ENCODE measurements around the gene APOBEC3F.
A peak's percentile ranks its signal among the peaks of the same experiment; 100 is the strongest.
"Not testable (repeated sequence)": the region's sequence is repeated elsewhere in the genome, so short reads cannot be mapped to it uniquely, and the experiment has no call there.

The APOBEC3F gene

DNA sequence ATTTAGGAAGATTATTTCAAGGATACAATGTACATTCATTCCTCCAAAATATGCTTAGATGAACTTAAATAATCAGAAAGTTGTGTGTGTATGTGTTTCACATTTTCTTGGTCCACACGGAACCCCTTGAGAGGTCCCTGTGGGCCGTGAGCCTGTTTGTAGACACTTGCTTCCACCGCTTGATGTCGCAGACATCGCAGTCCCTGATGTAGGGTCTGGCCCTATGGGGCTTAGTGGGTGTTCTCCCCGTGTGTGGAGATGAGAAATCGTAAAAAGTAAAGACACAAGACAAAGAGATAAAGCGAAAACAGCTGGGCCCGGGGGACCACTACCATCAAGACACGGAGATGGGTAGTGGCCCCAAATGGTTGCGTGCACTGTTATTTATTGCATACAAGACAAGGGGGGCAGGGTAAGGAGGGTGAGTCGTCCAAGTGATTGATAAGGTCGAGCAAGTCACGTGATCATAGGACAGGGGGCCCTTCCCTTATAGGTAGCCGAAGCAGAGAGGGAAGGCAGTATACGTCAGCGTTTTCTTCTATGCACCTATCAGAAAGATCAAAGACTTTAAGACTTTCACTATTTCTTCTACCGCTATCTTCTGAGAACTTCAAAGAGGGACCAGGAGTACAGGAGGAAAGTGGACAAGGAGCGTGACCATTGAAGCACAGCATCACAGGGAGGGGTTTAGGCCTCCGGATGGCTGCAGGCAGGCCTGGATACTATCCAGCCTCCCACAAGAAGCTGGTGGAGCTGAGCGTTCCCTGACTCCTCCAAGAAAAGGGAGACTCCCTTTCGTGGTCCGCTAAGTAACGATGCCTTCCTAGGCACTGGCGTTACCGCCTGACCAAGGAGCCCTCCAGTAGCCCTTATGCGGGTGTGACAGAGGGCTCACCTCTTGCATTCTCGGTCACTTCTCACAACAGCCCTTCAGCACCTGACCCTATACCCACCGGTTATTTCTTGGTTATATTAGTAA, 27.8 kb upstream of the APOBEC3F start:
- DNase-seq (ENCODE audit: extremely low read depth, low read depth): no peak
- H3K4me3 ChIP-seq (replicated peaks; ENCODE audit: low read depth, low read length): no peak overlapping the region
- TF ChIP-seq, protein P1, sequence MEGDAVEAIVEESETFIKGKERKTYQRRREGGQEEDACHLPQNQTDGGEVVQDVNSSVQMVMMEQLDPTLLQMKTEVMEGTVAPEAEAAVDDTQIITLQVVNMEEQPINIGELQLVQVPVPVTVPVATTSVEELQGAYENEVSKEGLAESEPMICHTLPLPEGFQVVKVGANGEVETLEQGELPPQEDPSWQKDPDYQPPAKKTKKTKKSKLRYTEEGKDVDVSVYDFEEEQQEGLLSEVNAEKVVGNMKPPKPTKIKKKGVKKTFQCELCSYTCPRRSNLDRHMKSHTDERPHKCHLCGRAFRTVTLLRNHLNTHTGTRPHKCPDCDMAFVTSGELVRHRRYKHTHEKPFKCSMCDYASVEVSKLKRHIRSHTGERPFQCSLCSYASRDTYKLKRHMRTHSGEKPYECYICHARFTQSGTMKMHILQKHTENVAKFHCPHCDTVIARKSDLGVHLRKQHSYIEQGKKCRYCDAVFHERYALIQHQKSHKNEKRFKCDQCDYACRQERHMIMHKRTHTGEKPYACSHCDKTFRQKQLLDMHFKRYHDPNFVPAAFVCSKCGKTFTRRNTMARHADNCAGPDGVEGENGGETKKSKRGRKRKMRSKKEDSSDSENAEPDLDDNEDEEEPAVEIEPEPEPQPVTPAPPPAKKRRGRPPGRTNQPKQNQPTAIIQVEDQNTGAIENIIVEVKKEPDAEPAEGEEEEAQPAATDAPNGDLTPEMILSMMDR (IDR thresholded peaks at IDR 0.05; ENCODE audit: low read depth, low read length, missing control alignments): no peak

DNA sequence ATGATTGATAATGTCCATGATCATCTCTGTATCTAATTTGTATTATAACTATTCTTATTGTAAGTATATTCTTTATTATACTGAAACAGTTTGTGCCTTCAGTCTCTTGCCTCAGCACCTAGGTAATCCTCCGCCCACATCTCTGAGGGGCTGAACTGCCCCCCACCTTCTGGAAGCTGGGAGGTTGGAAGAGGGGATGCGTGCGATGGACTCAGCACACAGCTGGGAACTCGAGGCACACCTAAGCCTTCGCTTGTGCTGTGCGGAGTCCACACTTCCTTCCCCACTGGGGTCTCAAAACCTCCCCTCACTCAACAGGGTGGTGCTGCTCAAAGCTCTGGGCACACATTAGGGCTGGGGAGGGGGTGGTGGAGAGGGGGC, 27.1 kb upstream of the APOBEC3F start:
- peak overlapping the region; percentile 64 for H3K4me3 ChIP-seq (replicated peaks; ENCODE audit: low read depth, low read length)
- not testable (repeated sequence) for DNase-seq (ENCODE audit: extremely low read depth, low read depth)

DNA sequence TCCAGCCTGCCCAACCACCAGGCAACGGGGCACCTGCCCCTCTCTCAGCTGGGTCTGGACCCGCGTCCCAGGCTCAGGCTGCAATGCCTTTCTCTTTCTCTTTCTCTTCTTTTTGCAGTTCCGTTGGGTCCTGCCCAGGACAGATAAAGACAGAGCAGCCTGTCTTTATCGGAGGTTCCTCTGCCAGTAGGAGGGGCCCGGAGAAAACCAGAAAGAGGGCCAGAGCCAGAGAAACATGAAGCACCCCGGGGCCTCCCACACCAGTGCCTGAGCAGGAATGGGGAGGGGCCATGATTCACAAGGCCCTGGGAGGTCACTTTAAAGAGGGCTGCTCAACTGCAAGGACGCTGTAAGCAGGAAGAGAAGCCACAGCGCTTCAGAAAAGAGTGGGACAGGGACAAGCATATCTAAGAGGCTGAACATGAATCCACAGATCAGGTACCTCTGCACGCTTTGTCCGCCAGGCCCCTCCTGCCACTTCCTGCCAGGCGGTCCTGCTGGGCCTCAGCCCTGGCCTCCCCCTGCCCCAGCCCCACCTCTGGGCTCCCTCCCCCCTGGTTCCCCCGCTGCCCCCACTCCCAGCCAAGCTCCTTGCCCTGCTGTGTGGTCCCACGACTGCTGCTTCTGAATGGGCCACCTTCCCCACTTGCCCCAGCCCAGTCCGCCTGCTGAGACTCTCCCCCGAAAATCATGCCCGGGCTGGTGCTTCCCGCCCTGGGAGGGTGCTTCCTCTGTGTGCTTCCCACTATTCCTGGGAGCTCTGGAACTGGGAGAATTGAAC, 26.5 kb upstream of the APOBEC3F start, which contains the start of gene APOBEC3C:
Gene APOBEC3C, plus strand, starts transcription at position 316 of the 781 bp plus-strand sequence. Its CDS starts 106 bp downstream, at position 422.
- peak; percentile 70 for DNase-seq (ENCODE audit: extremely low read depth, low read depth)
- H3K4me3 ChIP-seq (replicated peaks; ENCODE audit: low read depth, low read length): peak within 1 kb of the TSS; percentile 64
- TF ChIP-seq, protein P1 (IDR thresholded peaks at IDR 0.05; ENCODE audit: low read depth, low read length, missing control alignments): no peak

DNA sequence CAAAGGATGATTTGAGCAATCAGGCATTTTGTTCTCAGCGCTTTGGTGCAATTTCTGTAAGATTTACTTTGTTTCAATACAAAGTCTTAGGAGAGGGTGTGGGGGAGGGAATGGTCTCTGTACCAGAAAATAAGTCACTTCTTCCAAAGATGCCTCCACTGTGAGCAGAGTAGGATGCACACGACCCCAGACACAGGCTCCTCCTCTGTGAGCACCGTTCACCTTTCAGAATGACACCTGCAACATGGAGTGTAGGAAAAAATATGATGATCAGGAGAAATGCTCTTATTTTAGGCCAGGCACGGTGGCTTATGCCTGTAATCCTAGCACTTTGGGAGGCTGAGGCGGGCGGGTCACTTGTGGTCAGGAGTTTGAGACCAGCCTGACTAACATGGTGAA, 25.9 kb upstream of the APOBEC3F start:
- H3K4me3 ChIP-seq (replicated peaks; ENCODE audit: low read depth, low read length): peak overlapping the region; percentile 64
- DNase-seq (ENCODE audit: extremely low read depth, low read depth): not testable (repeated sequence)

DNA sequence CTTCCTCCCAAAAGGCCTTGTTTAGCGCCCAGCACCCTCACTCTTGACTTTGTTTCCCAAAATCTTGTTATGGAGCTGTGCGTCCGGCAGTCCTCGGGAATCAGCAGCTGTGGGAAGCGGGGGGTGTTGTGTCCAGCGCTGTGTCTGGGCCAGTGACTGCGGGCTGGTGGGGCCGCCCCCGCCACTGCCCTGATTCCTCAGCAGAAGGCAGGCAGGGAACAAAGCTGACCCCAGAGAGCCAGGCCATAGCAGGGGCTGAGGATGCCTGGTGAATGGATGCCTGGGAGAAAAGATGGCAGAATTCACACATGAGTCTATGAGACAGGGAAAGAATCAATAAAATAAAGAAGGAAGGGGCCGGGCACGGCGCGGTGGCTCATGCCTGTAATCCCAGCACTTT, 24.1 kb upstream of the APOBEC3F start:
- TF ChIP-seq, protein P1 (IDR thresholded peaks at IDR 0.05; ENCODE audit: low read depth, low read length, missing control alignments): no peak
- no peak overlapping the region for H3K4me3 ChIP-seq (replicated peaks; ENCODE audit: low read depth, low read length)
- DNase-seq (ENCODE audit: extremely low read depth, low read depth): no peak

DNA sequence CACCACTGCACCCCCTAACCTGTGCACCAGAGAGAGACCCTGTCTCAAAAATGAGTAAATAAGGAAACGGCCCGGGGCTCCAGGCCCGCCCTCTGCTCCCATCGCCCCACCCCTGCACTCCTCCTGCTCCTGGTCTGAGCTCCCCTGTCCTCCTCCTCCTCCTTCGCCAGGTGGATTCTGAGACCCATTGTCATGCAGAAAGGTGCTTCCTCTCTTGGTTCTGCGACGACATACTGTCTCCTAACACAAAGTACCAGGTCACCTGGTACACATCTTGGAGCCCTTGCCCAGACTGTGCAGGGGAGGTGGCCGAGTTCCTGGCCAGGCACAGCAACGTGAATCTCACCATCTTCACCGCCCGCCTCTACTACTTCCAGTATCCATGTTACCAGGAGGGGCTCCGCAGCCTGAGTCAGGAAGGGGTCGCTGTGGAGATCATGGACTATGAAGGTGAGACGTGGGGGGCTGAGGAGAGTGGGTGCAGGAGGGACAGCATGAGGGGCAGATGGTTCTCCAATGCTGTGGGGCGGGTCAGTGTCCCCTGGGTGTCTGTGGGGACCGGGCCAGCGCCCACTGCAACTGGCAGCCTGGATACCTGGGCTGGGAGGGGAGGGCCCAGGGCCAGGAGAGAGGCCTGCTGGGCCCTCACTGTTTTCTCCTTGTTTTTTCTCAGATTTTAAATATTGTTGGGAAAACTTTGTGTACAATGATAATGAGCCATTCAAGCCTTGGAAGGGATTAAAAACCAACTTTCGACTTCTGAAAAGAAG, 22.9 kb upstream of the APOBEC3F start:
- H3K4me3 ChIP-seq (replicated peaks; ENCODE audit: low read depth, low read length): no peak overlapping the region
- DNase-seq (ENCODE audit: extremely low read depth, low read depth): no peak
- TF ChIP-seq, protein P1 (IDR thresholded peaks at IDR 0.05; ENCODE audit: low read depth, low read length, missing control alignments): no peak

DNA sequence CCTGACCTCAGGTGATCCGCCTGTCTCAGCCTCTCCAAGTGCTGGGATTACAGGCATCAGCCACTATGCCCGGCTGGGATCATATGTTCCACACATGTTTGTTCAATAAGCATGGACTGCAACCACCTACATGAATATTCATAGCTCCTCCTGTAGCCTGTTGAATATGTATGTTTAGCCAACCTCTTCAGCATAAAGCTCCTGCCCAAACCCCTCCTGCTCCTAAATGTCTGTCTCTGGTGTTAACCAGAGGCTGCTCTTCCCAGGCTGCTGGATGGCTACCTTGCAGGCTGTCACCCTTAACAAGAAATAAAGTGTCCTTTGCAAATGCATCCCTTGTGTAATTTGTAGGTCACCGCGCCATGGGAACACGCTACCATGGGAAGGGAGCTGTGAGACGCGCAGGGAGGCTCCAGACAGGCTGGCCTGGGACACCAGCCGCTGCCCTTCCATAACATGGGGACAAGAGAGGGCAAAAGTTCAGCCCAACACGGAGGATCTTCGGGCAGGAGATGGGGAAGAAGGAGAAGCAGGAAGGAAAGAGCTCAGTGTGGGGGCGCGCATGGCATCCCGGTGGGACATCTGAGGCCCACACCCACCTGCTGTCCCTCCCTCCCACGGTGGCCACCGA, 20.5 kb upstream of the APOBEC3F start:
- H3K4me3 ChIP-seq (replicated peaks; ENCODE audit: low read depth, low read length): not testable (repeated sequence)
- DNase-seq (ENCODE audit: extremely low read depth, low read depth): peak; percentile 42

Data from HFF-Myc (cell line).